ENCODE data around the gene CKAP5. TPM values are rescaled to one million over a fixed set of nuclear protein-coding genes. Genes with fewer than 3 reads are reported as not detected.

Gene CKAP5
- total RNA-seq, 4 donors from 2014 or later = 30.7 to 42.3 (median 36.5) TPM

DNA sequence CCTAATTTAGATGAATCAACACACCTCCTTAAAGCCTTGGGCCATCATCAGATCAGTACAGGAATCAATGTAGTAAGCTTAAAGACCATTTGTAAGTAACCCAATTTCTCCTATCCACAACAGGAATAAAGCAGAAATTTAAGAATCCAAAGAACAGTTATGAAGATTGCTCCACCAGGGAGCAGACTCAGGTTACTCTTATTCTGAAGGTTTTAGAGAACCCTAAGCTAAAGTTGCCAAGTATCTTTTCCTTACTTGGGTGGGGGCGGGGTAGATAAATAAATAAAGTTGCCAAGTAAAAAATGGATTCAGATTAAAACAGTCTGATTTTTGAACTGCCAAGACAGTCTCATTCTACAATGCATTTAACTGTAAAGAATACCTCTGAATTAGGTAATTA, 18.1 kb downstream of the CKAP5 start:
- TF ChIP-seq, protein P1, sequence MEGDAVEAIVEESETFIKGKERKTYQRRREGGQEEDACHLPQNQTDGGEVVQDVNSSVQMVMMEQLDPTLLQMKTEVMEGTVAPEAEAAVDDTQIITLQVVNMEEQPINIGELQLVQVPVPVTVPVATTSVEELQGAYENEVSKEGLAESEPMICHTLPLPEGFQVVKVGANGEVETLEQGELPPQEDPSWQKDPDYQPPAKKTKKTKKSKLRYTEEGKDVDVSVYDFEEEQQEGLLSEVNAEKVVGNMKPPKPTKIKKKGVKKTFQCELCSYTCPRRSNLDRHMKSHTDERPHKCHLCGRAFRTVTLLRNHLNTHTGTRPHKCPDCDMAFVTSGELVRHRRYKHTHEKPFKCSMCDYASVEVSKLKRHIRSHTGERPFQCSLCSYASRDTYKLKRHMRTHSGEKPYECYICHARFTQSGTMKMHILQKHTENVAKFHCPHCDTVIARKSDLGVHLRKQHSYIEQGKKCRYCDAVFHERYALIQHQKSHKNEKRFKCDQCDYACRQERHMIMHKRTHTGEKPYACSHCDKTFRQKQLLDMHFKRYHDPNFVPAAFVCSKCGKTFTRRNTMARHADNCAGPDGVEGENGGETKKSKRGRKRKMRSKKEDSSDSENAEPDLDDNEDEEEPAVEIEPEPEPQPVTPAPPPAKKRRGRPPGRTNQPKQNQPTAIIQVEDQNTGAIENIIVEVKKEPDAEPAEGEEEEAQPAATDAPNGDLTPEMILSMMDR (IDR thresholded peaks at IDR 0.05; ENCODE audit: low read depth) = no peak

DNA sequence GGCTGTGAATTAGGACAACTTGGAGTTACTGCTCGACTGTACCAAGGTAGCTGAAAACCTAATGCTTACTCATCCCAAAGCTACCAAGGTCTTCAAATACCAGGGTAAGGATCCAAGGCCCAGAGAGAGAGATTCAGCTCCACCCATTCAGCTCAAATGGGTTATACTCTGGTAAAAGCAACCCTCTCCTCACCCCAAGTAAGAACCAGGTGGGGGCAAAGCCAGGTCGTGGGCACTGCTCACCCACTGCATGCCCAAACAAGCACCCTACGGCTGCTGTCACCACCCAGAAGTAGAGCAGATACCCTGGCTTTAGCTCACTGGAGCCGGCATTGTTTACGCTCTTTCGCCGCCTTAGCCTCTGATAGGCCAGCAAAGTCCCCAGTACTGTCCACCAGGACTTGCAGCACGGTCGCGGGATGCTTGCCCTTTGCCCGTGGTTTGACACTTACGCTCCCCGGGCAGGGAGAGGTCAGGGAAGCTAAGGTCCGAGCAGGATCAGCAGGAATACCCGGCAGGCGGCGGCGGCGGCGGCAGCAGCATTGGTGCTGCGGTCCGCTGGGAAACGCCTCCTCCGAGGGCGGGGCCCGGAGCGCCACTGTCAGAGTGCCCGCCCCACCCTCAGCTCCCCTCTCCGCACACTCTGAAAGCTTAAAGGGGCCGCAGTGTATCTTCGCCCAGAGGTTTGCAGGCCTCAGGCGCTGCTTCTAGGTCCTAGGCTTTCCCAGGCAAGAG, 19.6 kb downstream of the CKAP5 start:
- TF ChIP-seq, protein P1 (IDR thresholded peaks at IDR 0.05; ENCODE audit: low read depth) = no peak

DNA sequence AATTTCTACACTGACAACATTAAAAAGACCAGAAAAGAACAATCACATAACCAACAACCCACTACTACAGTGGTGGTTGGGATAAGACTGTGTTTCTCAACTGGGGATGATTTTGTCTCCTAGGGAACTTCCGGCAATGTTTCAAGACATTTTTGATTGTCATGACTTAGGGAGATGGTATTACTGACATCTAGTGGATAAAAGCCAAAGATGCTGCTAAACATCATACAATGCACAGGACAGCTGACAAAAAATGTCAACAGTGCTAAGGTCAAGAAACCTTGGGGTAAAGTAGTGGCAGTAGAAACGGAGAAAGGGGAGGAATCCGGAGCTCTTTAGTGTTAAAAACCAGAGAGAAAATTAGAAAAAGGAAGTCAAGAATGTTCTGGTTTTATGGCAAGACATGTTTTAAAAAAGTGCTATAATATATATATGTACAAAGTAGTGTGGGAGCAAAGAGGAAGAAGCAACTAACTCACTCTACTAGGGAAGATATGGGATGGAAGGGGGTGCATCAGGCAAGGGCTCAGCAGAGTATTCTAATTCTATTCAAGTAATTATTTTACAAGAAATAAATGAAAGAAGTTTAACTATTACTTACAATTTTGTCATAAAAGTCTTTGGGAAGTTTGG, 37.2 kb downstream of the CKAP5 start:
- TF ChIP-seq, protein P1 (IDR thresholded peaks at IDR 0.05; ENCODE audit: low read depth) = no peak

DNA sequence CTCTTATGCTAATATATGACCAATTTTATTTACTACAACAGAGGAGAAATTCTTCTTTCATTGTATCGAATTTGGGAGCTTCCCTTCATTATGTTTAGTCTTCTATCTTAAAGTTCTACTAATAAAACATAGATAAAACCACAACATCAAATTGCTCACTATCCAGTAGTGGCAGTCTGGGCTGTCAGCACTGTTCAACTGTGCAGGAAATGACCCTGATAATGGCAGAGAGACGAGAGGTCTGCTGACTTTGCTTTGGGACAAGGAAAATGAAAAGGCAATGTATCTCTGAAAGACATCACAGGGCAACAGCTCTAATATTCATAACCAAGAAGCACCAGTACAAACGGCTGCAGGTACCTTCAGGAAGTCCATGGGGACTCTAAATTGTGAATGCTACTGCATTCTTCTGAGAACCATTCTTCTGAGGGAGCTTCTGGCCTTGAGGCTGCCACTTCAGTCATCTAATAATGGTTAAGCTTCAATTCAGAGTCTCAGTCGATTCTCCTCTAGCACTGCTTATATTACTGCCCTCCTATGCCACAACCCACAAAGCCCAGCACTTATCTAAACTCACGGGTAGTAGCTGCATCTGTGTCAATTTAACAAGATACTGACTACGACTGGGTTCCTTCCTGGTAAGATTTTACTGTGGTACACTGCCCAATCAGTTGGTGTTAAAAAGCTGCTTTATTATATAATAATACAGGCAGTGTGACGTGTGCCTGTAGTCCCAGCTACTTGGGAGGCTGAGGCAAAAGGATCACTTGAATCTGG, 44.2 kb downstream of the CKAP5 start:
- TF ChIP-seq, protein P1 (IDR thresholded peaks at IDR 0.05; ENCODE audit: low read depth) = no peak

DNA sequence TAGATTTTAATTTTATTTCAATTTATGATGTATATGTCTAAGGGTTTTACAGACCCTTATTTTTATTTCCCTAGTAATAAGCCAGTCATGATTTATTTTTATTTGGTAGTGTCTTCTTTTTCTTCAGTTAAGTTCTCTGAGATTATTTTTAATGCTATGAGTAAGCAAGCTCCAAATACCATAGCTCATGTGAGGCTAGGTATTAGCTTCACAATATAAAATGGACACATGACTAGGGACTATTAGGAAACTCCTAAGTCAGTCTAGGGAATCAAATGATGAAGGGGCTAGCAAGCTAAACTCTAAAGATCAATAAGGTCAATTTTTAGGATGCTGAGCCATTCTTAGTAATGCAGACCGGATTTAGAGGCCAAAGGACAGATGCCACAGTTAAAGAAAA, 45.9 kb downstream of the CKAP5 start:
- TF ChIP-seq, protein P1 (IDR thresholded peaks at IDR 0.05; ENCODE audit: low read depth) = no peak

DNA sequence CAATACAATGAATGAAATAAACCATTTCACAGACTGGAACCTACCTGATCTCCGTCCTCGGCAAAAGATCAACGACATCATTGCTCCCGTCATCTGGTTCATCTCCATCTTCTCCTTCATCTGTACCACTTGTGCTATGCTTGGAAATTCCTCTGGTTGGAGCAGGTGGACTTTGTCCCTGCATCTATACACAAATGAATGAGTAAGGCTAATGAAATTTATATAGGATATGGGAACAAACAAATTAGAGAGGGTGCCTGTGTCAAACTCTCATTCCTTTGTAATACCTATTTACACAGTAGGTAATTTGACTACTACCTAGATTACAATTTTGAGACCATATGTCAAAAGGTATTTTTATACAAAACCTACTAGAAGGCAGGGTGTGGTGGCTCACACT, 67.7 kb downstream of the CKAP5 start:
- TF ChIP-seq, protein P1 (IDR thresholded peaks at IDR 0.05; ENCODE audit: low read depth) = no peak

DNA sequence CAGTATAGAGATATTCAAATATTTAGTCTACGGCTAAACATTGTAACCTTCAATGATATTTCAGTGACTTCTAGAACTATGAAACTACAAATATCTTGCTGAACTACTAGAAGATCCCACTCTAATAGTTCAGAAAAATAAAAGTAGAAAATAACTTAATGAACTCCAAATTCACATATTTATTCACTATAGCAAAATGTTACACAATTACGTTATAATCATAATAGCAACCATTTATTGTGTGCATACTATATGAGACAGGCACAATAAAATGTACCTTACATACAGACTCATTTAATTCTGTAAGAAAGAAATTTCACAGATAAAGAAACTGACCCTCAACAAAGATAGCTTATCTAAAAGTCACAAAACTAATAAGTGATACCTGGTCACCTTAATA, 69.2 kb downstream of the CKAP5 start:
- TF ChIP-seq, protein P1 (IDR thresholded peaks at IDR 0.05; ENCODE audit: low read depth) = no peak
